Neutrophil (primary cell): ENCODE data around the gene NDRG4.

Experiments
- H3K27ac ChIP-seq: fragments of 200-600 bp; sonication (generic); 2 replicates; pipeline ENCODE4 v1.5.1; 2016; ENCODE audit warnings: mild to moderate bottlenecking, moderate library complexity
- H3K27me3 ChIP-seq: fragments of 200-600 bp; sonication (generic); 2 replicates; pipeline ENCODE4 v1.6.0; 2016; ENCODE audit warnings: mild to moderate bottlenecking
- H3K36me3 ChIP-seq: fragments of 200-600 bp; sonication (generic); 2 replicates; pipeline ENCODE4 v1.5.1; 2017
- H3K4me1 ChIP-seq, 2 experiments: fragments of 200-600 bp in 1 of 2; sonication (generic) in 1 of 2; 1 replicate in 1 of 2; 2 replicates in 1 of 2; pipeline versions ENCODE4 v1.5.1 to v1.6.1; 2013 to 2016; ENCODE audit warnings: low read depth in 1 of 2, low read length in 1 of 2, mild to moderate bottlenecking in 1 of 2, moderate library complexity in 1 of 2; ENCODE audit not compliant: control insufficient read depth in 1 of 2, insufficient read depth in 1 of 2
- H3K4me3 ChIP-seq, 2 experiments: fragments of 200-600 bp in 1 of 2; sonication (generic) in 1 of 2; 1 replicate in 1 of 2; 2 replicates in 1 of 2; pipeline ENCODE4 v1.5.1; 2013 to 2016; ENCODE audit warnings: low read depth in 1 of 2, low read length in 1 of 2, mild to moderate bottlenecking in 1 of 2, moderate library complexity in 1 of 2
- H3K9me3 ChIP-seq: fragments of 200-600 bp; sonication (generic); 2 replicates; pipeline ENCODE4 v1.5.1; 2016
- CTCF ChIP-seq: fragments of 200-600 bp; sonication (generic); IDR thresholded peaks from 2 replicates; pipeline ENCODE4 v1.5.1; 2016; ENCODE audit warnings: antibody characterized with exemption

Gene NDRG4

DNA sequence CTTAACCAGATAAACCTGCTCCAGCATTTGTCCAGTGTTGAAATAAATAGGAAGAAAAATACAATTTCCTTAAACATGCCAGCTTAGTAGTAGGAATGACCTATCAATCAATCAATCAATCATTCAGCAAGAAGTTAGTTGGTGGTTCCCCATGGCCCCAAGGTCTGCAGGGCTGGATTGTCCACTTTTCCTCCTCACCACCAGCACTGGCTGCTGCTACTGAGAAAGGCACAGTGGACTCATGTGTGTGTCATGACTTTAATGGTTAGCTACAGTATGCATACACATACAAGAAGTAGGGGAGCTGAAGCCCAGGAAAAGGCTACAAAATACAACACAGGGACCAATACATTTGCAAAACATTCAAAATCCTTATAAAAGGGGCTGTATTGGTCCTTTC lies 19.8 kb downstream of the NDRG4 start:
- Histone ChIP-seq H3K27ac (no peak overlapping the region), H3K36me3 (peaks cover 78% of the 10 kb centered on the region), H3K4me1 (peaks cover 16 to 17% of the 10 kb centered on the region in 2 experiments), H3K9me3 (no peaks in the 10 kb centered on the region), H3K27me3 (no peaks in the 10 kb centered on the region), H3K4me3 (no peak overlapping the region)
- TF ChIP-seq CTCF: no peak

DNA sequence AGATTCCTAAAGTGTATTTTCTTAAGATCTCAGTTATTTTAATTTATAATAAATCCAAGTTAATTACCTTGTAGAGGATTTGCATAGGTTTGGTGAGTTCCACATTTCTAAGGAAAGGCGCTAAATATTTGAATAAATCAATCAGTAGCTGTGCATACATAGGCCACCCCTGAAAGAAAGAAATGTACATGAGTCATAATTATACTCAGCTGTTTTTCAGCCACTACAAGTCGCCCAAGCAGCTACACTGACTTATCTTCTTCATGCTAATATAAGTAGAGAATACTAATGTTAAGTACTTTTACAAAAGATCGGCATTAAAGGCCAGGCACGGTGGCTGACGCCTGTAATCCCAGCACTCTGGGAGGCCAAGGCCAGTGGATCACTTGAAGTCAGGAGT lies 30.2 kb downstream of the NDRG4 start:
- H3K27me3 ChIP-seq: no peaks in the 10 kb centered on the region
- H3K36me3 ChIP-seq: peaks cover 98% of the 10 kb centered on the region
- no peak for TF ChIP-seq CTCF
- no peak overlapping the region for H3K27ac ChIP-seq
- H3K4me3 ChIP-seq: no peak overlapping the region
- no peaks in the 10 kb centered on the region for H3K4me1 ChIP-seq
- H3K9me3 ChIP-seq: no peaks in the 10 kb centered on the region

- Histone ChIP-seq H3K27me3 (no peaks in the 10 kb centered on the region), H3K36me3 (peaks cover 98% of the 10 kb centered on the region), H3K9me3 (no peaks in the 10 kb centered on the region), H3K4me1 (no peaks in the 10 kb centered on the region), H3K27ac (no peak overlapping the region), H3K4me3 (no peak overlapping the region)
- no peak for TF ChIP-seq CTCF
These were observed 32.5 kb downstream of the NDRG4 start for GRCh38 chr16:58532414-58532813.

GRCh38 chr16:58533751-58534470 lies 34.0 kb downstream of the NDRG4 start:
- TF ChIP-seq CTCF: no peak
- Histone ChIP-seq H3K27ac (no peak overlapping the region), H3K27me3 (no peaks in the 10 kb centered on the region), H3K4me1 (no peaks in the 10 kb centered on the region), H3K9me3 (no peaks in the 10 kb centered on the region), H3K4me3 (no peak overlapping the region), H3K36me3 (peaks cover 100% of the 10 kb centered on the region)

- H3K36me3 ChIP-seq: peaks cover 100% of the 10 kb centered on the region
- no peak for TF ChIP-seq CTCF
- no peak overlapping the region for H3K27ac ChIP-seq
- no peaks in the 10 kb centered on the region for H3K27me3 ChIP-seq
- no peak overlapping the region for H3K4me3 ChIP-seq
- H3K9me3 ChIP-seq: no peaks in the 10 kb centered on the region
- H3K4me1 ChIP-seq: no peaks in the 10 kb centered on the region
These were observed 35.2 kb downstream of the NDRG4 start for GRCh38 chr16:58535100-58535499.
